Astrocyte of the spinal cord (primary cell): ENCODE measurements around the gene DENND1A.

Experiments used
- DNase-seq: peaks from one replicate; pipeline ENCODE4 v3.0.0; 2011; ENCODE audit warnings: low read depth, low spot score
- H3K4me3 ChIP-seq: 2 replicates; pipeline ENCODE4 v1.5.1; 2011; ENCODE audit warnings: low read depth, mild to moderate bottlenecking, low read length, moderate library complexity
- CTCF ChIP-seq: IDR thresholded peaks from 2 replicates; pipeline ENCODE4 v1.5.1; 2012; ENCODE audit warnings: low read depth, mild to moderate bottlenecking, low read length, inconsistent platforms
- in situ Hi-C: cut with HindIII; loops from 2 replicates; pipeline ENCODE4 v1.10.0; 2017; ENCODE audit warnings: low sequenced_read_pairs

Gene DENND1A

GRCh38 chr9:123468541-123468940, 461.4 kb downstream of the DENND1A start:
- no peak for TF ChIP-seq CTCF
- no peak for DNase-seq
- no peak overlapping the region for H3K4me3 ChIP-seq
- in situ Hi-C loops = no loop called here

- TF ChIP-seq CTCF = no peak
- no peak overlapping the region for H3K4me3 ChIP-seq
- in situ Hi-C loops = no loop called here
- no peak for DNase-seq
Measured at GRCh38 chr9:123465304-123465703, 464.6 kb downstream of the DENND1A start.

GRCh38 chr9:123460091-123460490, 469.8 kb downstream of the DENND1A start:
- TF ChIP-seq CTCF = no peak
- no peak overlapping the region for H3K4me3 ChIP-seq
- in situ Hi-C loops = no loop called here
- DNase-seq = no peak

- no peak overlapping the region for H3K4me3 ChIP-seq
- in situ Hi-C loops = no loop called here
- DNase-seq = no peak
- no peak for TF ChIP-seq CTCF
Measured at GRCh38 chr9:123457583-123457982, 472.3 kb downstream of the DENND1A start.

- DNase-seq = no peak
- in situ Hi-C loops = no loop called here
- no peak overlapping the region for H3K4me3 ChIP-seq
- TF ChIP-seq CTCF = no peak
Measured at GRCh38 chr9:123456011-123456410, 473.9 kb downstream of the DENND1A start.

GRCh38 chr9:123455187-123455586, 474.7 kb downstream of the DENND1A start:
- in situ Hi-C loops = no loop called here
- no peak for TF ChIP-seq CTCF
- no peak overlapping the region for H3K4me3 ChIP-seq
- no peak for DNase-seq

- TF ChIP-seq CTCF = no peak
- DNase-seq = no peak
- in situ Hi-C loops = no loop called here
- no peak overlapping the region for H3K4me3 ChIP-seq
Measured at GRCh38 chr9:123454361-123454760, 475.6 kb downstream of the DENND1A start.
